ENCODE measurements around the gene SP140L.

GRCh38 chr2:230443541-230443940, 116.5 kb downstream of the SP140L start:
- no peak for TF ChIP-seq ZBTB40 (IDR thresholded peaks at IDR 0.05; ENCODE audit: borderline replicate concordance)
- no peak for TF ChIP-seq RB1 (IDR thresholded peaks at IDR 0.05; ENCODE audit: borderline replicate concordance)
- no peak for TF ChIP-seq SIN3A (IDR thresholded peaks at IDR 0.05; ENCODE audit: low read depth, low read length)
- peak; percentile 42; the same call in 1 of the 2 replicates for TF ChIP-seq JUNB (IDR thresholded peaks at IDR 0.05)
- no peak for TF ChIP-seq YY1 (IDR thresholded peaks at IDR 0.05; ENCODE audit: low read depth, low read length)
- TF ChIP-seq HDAC6 (IDR thresholded peaks at IDR 0.05; ENCODE audit: unreplicated experiment) = no peak
- TF ChIP-seq SREBF1 (IDR thresholded peaks at IDR 0.05; ENCODE audit: low read length) = no peak
- no peak for TF ChIP-seq BHLHE40 (IDR thresholded peaks at IDR 0.05; ENCODE audit: borderline replicate concordance in 1 of 2, low read depth in 2 of 2, low read length in 1 of 2)
- no peak for TF ChIP-seq SMC3 (IDR thresholded peaks at IDR 0.05; ENCODE audit: borderline replicate concordance, low read length)
- TF ChIP-seq, protein P1, sequence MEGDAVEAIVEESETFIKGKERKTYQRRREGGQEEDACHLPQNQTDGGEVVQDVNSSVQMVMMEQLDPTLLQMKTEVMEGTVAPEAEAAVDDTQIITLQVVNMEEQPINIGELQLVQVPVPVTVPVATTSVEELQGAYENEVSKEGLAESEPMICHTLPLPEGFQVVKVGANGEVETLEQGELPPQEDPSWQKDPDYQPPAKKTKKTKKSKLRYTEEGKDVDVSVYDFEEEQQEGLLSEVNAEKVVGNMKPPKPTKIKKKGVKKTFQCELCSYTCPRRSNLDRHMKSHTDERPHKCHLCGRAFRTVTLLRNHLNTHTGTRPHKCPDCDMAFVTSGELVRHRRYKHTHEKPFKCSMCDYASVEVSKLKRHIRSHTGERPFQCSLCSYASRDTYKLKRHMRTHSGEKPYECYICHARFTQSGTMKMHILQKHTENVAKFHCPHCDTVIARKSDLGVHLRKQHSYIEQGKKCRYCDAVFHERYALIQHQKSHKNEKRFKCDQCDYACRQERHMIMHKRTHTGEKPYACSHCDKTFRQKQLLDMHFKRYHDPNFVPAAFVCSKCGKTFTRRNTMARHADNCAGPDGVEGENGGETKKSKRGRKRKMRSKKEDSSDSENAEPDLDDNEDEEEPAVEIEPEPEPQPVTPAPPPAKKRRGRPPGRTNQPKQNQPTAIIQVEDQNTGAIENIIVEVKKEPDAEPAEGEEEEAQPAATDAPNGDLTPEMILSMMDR (IDR thresholded peaks at IDR 0.05 in 2 of 3, conservative IDR thresholded peaks at IDR 0.05 in 1 of 3; ENCODE audit: control insufficient read depth in 2 of 3, extremely low read depth in 1 of 3, insufficient read depth in 1 of 3, low read depth in 3 of 3, low read length in 3 of 3) = no peak

All from GM12878 (cell line).